Endothelial cell of umbilical vein (primary cell): ENCODE results near the gene NFATC2. TPM values are rescaled to one million over a fixed set of nuclear protein-coding genes. Genes with fewer than 3 reads are reported as not detected.

Experiments used
- BruUV-seq: library from RNA; stranded (reverse); fragments of 400-500 nt; replicated peaks from 2 replicates; lab custom pipeline; 2021; lab: Mats Ljungman, UMichigan
- CTCF ChIA-PET: fragments of 300-600, 350-600 bp; sonication (Branson Sonifier 250); formaldehyde crosslinking; loops from one replicate; lab custom pipeline; 2021; ENCODE audit warnings: antibody characterized with exemption, inconsistent platforms; lab: Charles Lee
- POLR2A ChIA-PET: fragments of 300-600, 350-600 bp; sonication (Branson Sonifier 250); formaldehyde crosslinking; loops from one replicate; lab custom pipeline; 2021; ENCODE audit warnings: antibody characterized with exemption, inconsistent platforms; lab: Charles Lee
- DNase-seq: peaks from one replicate; pipeline ENCODE4 v3.0.0-alpha.2; 2011; ENCODE audit warnings: low read depth, low spot score
- FAIRE-seq: peaks from 2 replicates; lab custom pipeline; 2011; peaks lifted over from hg19 to GRCh38; lab: Jason Lieb, UNC
- H2AFZ ChIP-seq: 2 replicates; pipeline ENCODE4 v1.6.0; 2012; ENCODE audit warnings: low read depth, low read length, control low read depth, inconsistent platforms
- H3K27ac ChIP-seq: 2 replicates; pipeline ENCODE4 v1.5.1; 2011; ENCODE audit warnings: low read depth, mild to moderate bottlenecking, control low read depth, low read length, moderate library complexity; ENCODE audit not compliant: insufficient read depth
- H3K27me3 ChIP-seq, 2 experiments: 2 replicates each; pipeline versions ENCODE4 v1.6.0 to v1.6.1; 2011; ENCODE audit warnings: low read length in 2 of 2, mixed read lengths in 1 of 2; ENCODE audit not compliant: control insufficient read depth in 2 of 2, insufficient read depth in 2 of 2
- H3K36me3 ChIP-seq, 2 experiments: 2 replicates in 1 of 2; 3 replicates in 1 of 2; pipeline ENCODE4 v1.5.1; 2011; ENCODE audit warnings: low read length in 2 of 2, mild to moderate bottlenecking in 1 of 2, moderate library complexity in 1 of 2; ENCODE audit not compliant: control insufficient read depth in 2 of 2, insufficient read depth in 2 of 2; ENCODE audit errors: extremely low read depth in 1 of 2
- H3K4me1 ChIP-seq: 3 replicates; pipeline ENCODE4 v1.5.1; 2011; ENCODE audit warnings: mild to moderate bottlenecking, low read length; ENCODE audit not compliant: control insufficient read depth, insufficient read depth; ENCODE audit errors: extremely low read depth
- H3K4me2 ChIP-seq: 2 replicates; pipeline ENCODE4 v1.6.1; 2011; ENCODE audit warnings: low read length, control low read depth, mixed read lengths; ENCODE audit not compliant: insufficient read depth
- H3K4me3 ChIP-seq, 3 experiments: fragments of 200-600 bp in 1 of 3; sonication (generic), shearing (Covaris generic) in 1 of 3; replicated peaks in 1 of 3; 2 replicates each; pipeline ENCODE4 v1.5.1; 2011 to 2016; ENCODE audit warnings: control low read depth in 3 of 3, low read length in 3 of 3, mild to moderate bottlenecking in 2 of 3, inconsistent platforms in 1 of 3, low read depth in 1 of 3, moderate library complexity in 1 of 3; ENCODE audit not compliant: insufficient read depth in 1 of 3
- H3K79me2 ChIP-seq: 2 replicates; pipeline ENCODE4 v1.6.0; 2012; ENCODE audit warnings: low read length, inconsistent platforms; ENCODE audit not compliant: control insufficient read depth, insufficient read depth
- H3K9ac ChIP-seq: replicated peaks from 2 replicates; pipeline ENCODE3; 2011; ENCODE audit warnings: low read length, control low read depth; ENCODE audit not compliant: insufficient read depth; ENCODE audit errors: extremely low read depth
- H3K9me1 ChIP-seq: replicated peaks from 3 replicates; pipeline ENCODE4 v1.6.0; 2011; ENCODE audit warnings: mild to moderate bottlenecking, low read length; ENCODE audit not compliant: control insufficient read depth, insufficient read depth; ENCODE audit errors: extremely low read depth
- H3K9me3 ChIP-seq: replicated peaks from 2 replicates; pipeline ENCODE4 v1.5.1; 2012; ENCODE audit warnings: low read length, inconsistent platforms; ENCODE audit not compliant: control insufficient read depth, insufficient read depth
- H4K20me1 ChIP-seq: replicated peaks from 2 replicates; pipeline ENCODE3; 2011; ENCODE audit warnings: mild to moderate bottlenecking, low read length; ENCODE audit not compliant: control insufficient read depth, insufficient read depth; ENCODE audit errors: extremely low read depth
- CTCF ChIP-seq, 2 donors: IDR thresholded peaks; 1 replicate in 1 of 2; 2 replicates in 1 of 2; pipeline ENCODE4 v1.5.1; 2011; ENCODE audit warnings: low read length in 2 of 2, mild to moderate bottlenecking in 2 of 2, moderate library complexity in 2 of 2, control low read depth in 1 of 2, inconsistent platforms in 1 of 2, low read depth in 1 of 2; ENCODE audit not compliant: insufficient read depth in 1 of 2; ENCODE audit errors: extremely low read depth in 1 of 2
- EZH2 ChIP-seq: IDR thresholded peaks from 2 replicates; pipeline ENCODE4 v1.6.1; 2012; ENCODE audit warnings: borderline replicate concordance, low read depth, mild to moderate bottlenecking, moderate library complexity, low read length, inconsistent platforms; ENCODE audit not compliant: severe bottlenecking
- FOS ChIP-seq: IDR thresholded peaks from 2 replicates; pipeline ENCODE4 v1.6.1; 2011; ENCODE audit warnings: mild to moderate bottlenecking, low read length, moderate library complexity, borderline replicate concordance; ENCODE audit not compliant: insufficient read depth
- GATA2 ChIP-seq: IDR thresholded peaks from 2 replicates; pipeline ENCODE4 v1.7.0; 2011; ENCODE audit warnings: low read depth, mild to moderate bottlenecking, moderate library complexity, mixed read lengths, low read length; ENCODE audit not compliant: insufficient read length, insufficient read depth
- MAX ChIP-seq: IDR thresholded peaks from 2 replicates; pipeline ENCODE4 v1.6.1; 2011; ENCODE audit not compliant: insufficient read depth, insufficient read length
- MYC ChIP-seq: IDR thresholded peaks from one replicate; pipeline ENCODE4 v1.6.1; 2011; ENCODE audit warnings: mild to moderate bottlenecking, low read depth, low read length
- POLR2A ChIP-seq: IDR thresholded peaks from 2 replicates; pipeline ENCODE4 v1.6.1; 2012; ENCODE audit warnings: low read depth, mild to moderate bottlenecking, control low read depth, low read length
- POLR2AphosphoS5 ChIP-seq: IDR thresholded peaks from 2 replicates; pipeline ENCODE4 v1.6.1; 2012; ENCODE audit warnings: low read depth, mild to moderate bottlenecking, control low read depth, low read length, moderate library complexity; ENCODE audit not compliant: insufficient read depth
- dilution Hi-C: fragments of 300-500 bp; cut with MboI; formaldehyde crosslinking; loops from one replicate; pipeline ENCODE4 v1.15.0; 2019; ENCODE audit warnings: low sequenced_read_pairs; ENCODE audit not compliant: extremely low pct_ligation_motif_present
- intact Hi-C: fragments of 100-400 bp; cut with micrococcal nuclease; formaldehyde crosslinking; loops from one replicate; pipeline ENCODE4 v1.10.0; 2022
- polyA plus RNA-seq, 4 experiments: library from polyadenylated mRNA; depleted of rRNA in 3 of 4; stranded (reverse) in 3 of 4; unstranded in 1 of 4; fragments of >200 nt; gene quantifications; 2 replicates each; pipeline versions ENCODE4 v1.2.1 to v1.2.3, GENCODE V29; 2011 to 2012; ENCODE audit warnings: missing spikeins in 1 of 4
- total RNA-seq: library from RNA; stranded (reverse); gene quantifications from 2 replicates; pipeline ENCODE4 v1.2.3, GENCODE V29; 2021

Gene NFATC2
- total and polyA plus RNA-seq, 2 donors (not counting 3 experiments of a cell fraction or from before 2014, with no cell fraction given), result 3.1 to 13.0 TPM

GRCh38 chr20:51584737-51585136, 42.2 kb upstream of the NFATC2 start:
- intact Hi-C loops, result no loop called here
- no peaks in the 10 kb centered on the region for H3K9me1 ChIP-seq
- DNase-seq (no peak), FAIRE-seq (no peak)
- no peak overlapping the region for H3K4me2 ChIP-seq
- no peaks in the 10 kb centered on the region for H3K36me3 ChIP-seq
- no peaks in the 10 kb centered on the region for H3K4me1 ChIP-seq
- no peak overlapping the region for H2AFZ ChIP-seq
- H3K9ac ChIP-seq, result no peak overlapping the region
- no TSS peak for BruUV-seq
- H3K79me2 ChIP-seq, result no peaks in the 10 kb centered on the region
- H4K20me1 ChIP-seq, result no peaks in the 10 kb centered on the region
- POLR2A ChIA-PET, result no interaction called here
- CTCF ChIA-PET, result interaction anchor here (0.8 kb wide), 1 partner anchor 10 kb away, joined by 3 read pairs; no protein-coding TSS in a partner anchor
- peaks cover 2% of the 10 kb centered on the region in 2 experiments for H3K27me3 ChIP-seq
- no peaks in the 10 kb centered on the region for H3K9me3 ChIP-seq
- no peak for TF ChIP-seq POLR2A
- TF ChIP-seq MYC, result no peak
- no peak for TF ChIP-seq CTCF (IDR thresholded peaks at IDR 0.05; ENCODE audit: extremely low read depth in 1 of 2, insufficient read depth in 1 of 2, low read depth in 1 of 2, low read length in 2 of 2)
- TF ChIP-seq MAX, result no peak
- TF ChIP-seq FOS, result no peak
- TF ChIP-seq GATA2, result no peak
- no peak for TF ChIP-seq POLR2AphosphoS5
- no peak for TF ChIP-seq EZH2
- dilution Hi-C loops, result loop anchor here (25.0 kb wide), 1 partner anchor 172 kb away; no protein-coding TSS in a partner anchor
- H3K4me3 ChIP-seq, result no peak overlapping the region
- H3K27ac ChIP-seq, result no peak overlapping the region
